Measurements from ENCODE around the gene PRDX5. TPM values are rescaled to one million over a fixed set of nuclear protein-coding genes. Genes with fewer than 3 reads are reported as not detected.

The PRDX5 gene
- total and polyA plus RNA-seq, 9 of the 15 experiments (the other 6 are each of a cell fraction or from before 2014, with no cell fraction given), result 40.8 to 327 (median 204) TPM

DNA sequence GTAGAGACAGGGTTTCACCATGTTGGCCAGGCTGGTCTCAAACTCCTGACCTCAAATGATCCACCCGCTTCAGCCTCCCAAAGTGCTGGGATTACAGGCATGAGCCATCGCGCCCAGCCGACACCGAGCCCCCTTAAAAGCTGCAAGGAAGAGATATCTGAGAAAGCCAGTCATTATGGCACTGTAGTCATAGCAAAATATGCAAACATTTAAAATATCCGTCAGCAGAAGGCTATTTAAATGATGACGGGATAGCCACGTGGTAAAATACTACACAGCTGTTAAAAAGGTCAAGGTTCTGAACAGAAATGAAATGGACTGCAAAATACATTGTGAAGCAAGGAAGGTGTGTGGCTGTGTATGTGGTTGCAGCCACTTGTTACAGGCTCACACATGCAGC lies 15.6 kb downstream of the PRDX5 start (continued):
- TF ChIP-seq TBP (optimal IDR thresholded peaks at IDR 0.05; ENCODE audit: low read depth, low read length) (peak; percentile 37), MYC (IDR thresholded peaks at IDR 0.05; ENCODE audit: low read depth, low read length) (0 out of 2 replicates have a peak, but pooled peaks have one; percentile 14), MYC (CRISPR knock-in tag; IDR thresholded peaks at IDR 0.05; ENCODE audit: borderline replicate concordance, low read depth) (no peak), ZNF146 (CRISPR knock-in tag; IDR thresholded peaks at IDR 0.05; ENCODE audit: unreplicated experiment) (peak; percentile 98), SMARCA4 (IDR thresholded peaks at IDR 0.05) (0 out of 2 replicates have a peak, but pooled peaks have one; percentile 24), ZBTB33 (CRISPR knock-in tag; IDR thresholded peaks at IDR 0.05) (peak; percentile 93), DPF2 (IDR thresholded peaks at IDR 0.05) (peak; percentile 65), CBFA2T3 (IDR thresholded peaks at IDR 0.05) (peak; percentile 83), FOXM1 (IDR thresholded peaks at IDR 0.05; ENCODE audit: low read depth) (peak; percentile 18; the same call in 1 of the 2 replicates), FOXM1 (CRISPR knock-in tag; IDR thresholded peaks at IDR 0.05; ENCODE audit: low read depth) (no peak), FOSL1 (tag; conservative IDR thresholded peaks at IDR 0.05) (no peak), TRIM24 (IDR thresholded peaks at IDR 0.05) (peak; percentile 18 to 63; a peak in 2 of 4 replicates), ZKSCAN8 (CRISPR knock-in tag; IDR thresholded peaks at IDR 0.05) (0 out of 2 replicates have a peak, but pooled peaks have one; percentile 38), NFIC (IDR thresholded peaks at IDR 0.05) (0 out of 2 replicates have a peak, but pooled peaks have one; percentile 9)
- TF ChIP-seq, protein P1, sequence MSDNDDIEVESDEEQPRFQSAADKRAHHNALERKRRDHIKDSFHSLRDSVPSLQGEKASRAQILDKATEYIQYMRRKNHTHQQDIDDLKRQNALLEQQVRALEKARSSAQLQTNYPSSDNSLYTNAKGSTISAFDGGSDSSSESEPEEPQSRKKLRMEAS (CRISPR knock-in tag; IDR thresholded peaks at IDR 0.05), result peak; percentile 68
